Measurements from ENCODE around the gene FAM120B.

The FAM120B gene

GRCh38 chr6:170266061-170266825 is 40.3 kb upstream of the FAM120B start:
- DNase-seq: no peak
- H3K27me3 ChIP-seq (ENCODE audit: insufficient read depth, low read depth, severe bottlenecking): no peaks in the 10 kb centered on the region
- H3K4me3 ChIP-seq (ENCODE audit: low read depth, low read length): no peak overlapping the region
- TF ChIP-seq CTCF (IDR thresholded peaks at IDR 0.05; ENCODE audit: low read depth, low read length): no peak
- H3K9me3 ChIP-seq (ENCODE audit: severe bottlenecking): no peaks in the 10 kb centered on the region
- no peaks in the 10 kb centered on the region for H3K36me3 ChIP-seq
- H3K27ac ChIP-seq: no peak overlapping the region

- Histone ChIP-seq H3K27me3 (ENCODE audit: insufficient read depth, low read depth, severe bottlenecking) (no peaks in the 10 kb centered on the region), H3K4me3 (ENCODE audit: low read depth, low read length) (no peak overlapping the region)
Measured at GRCh38 chr6:170267688-170268087, 38.9 kb upstream of the FAM120B start.

GRCh38 chr6:170268216-170269129 is 38.1 kb upstream of the FAM120B start:
- no peak for DNase-seq
- Histone ChIP-seq H3K27me3 (ENCODE audit: insufficient read depth, low read depth, severe bottlenecking) (no peaks in the 10 kb centered on the region), H3K27ac (no peak overlapping the region), H3K9me3 (ENCODE audit: severe bottlenecking) (no peaks in the 10 kb centered on the region), H3K4me3 (ENCODE audit: low read depth, low read length) (no peak overlapping the region), H3K36me3 (no peaks in the 10 kb centered on the region)
- no peak for TF ChIP-seq CTCF (IDR thresholded peaks at IDR 0.05; ENCODE audit: low read depth, low read length)

More at GRCh38 chr6:170267688-170268087, 38.9 kb upstream of the FAM120B start:
- Histone ChIP-seq H3K9me3 (ENCODE audit: severe bottlenecking) (no peaks in the 10 kb centered on the region), H3K27ac (no peak overlapping the region), H3K36me3 (no peaks in the 10 kb centered on the region)
- no peak for TF ChIP-seq CTCF (IDR thresholded peaks at IDR 0.05; ENCODE audit: low read depth, low read length)
- DNase-seq: no peak

GRCh38 chr6:170269151-170269845 is 37.3 kb upstream of the FAM120B start:
- H3K27me3 ChIP-seq (ENCODE audit: insufficient read depth, low read depth, severe bottlenecking): no peaks in the 10 kb centered on the region
- DNase-seq: no peak
- no peak for TF ChIP-seq CTCF (IDR thresholded peaks at IDR 0.05; ENCODE audit: low read depth, low read length)

GRCh38 chr6:170269846-170270541 is 36.6 kb upstream of the FAM120B start:
- H3K9me3 ChIP-seq (ENCODE audit: severe bottlenecking): no peaks in the 10 kb centered on the region
- DNase-seq: no peak
- H3K27ac ChIP-seq: no peak overlapping the region
- H3K36me3 ChIP-seq: no peaks in the 10 kb centered on the region
- no peak overlapping the region for H3K4me3 ChIP-seq (ENCODE audit: low read depth, low read length)
- no peak for TF ChIP-seq CTCF (IDR thresholded peaks at IDR 0.05; ENCODE audit: low read depth, low read length)
- no peaks in the 10 kb centered on the region for H3K27me3 ChIP-seq (ENCODE audit: insufficient read depth, low read depth, severe bottlenecking)

More at GRCh38 chr6:170269151-170269845, 37.3 kb upstream of the FAM120B start:
- Histone ChIP-seq H3K4me3 (ENCODE audit: low read depth, low read length) (no peak overlapping the region), H3K36me3 (no peaks in the 10 kb centered on the region), H3K9me3 (ENCODE audit: severe bottlenecking) (no peaks in the 10 kb centered on the region), H3K27ac (no peak overlapping the region)

Data from WERI-Rb-1 (cell line).